ENCODE data around the gene SPDYE3. TPM values are rescaled to one million over a fixed set of nuclear protein-coding genes. Genes with fewer than 3 reads are reported as not detected.
"Not testable (repeated sequence)": the region's sequence is repeated elsewhere in the genome, so short reads cannot be mapped to it uniquely, and the experiment has no call there.

Gene SPDYE3
- total and polyA plus RNA-seq, 2 of the 4 experiments (the other 2 are of a cell fraction), result not detected

DNA sequence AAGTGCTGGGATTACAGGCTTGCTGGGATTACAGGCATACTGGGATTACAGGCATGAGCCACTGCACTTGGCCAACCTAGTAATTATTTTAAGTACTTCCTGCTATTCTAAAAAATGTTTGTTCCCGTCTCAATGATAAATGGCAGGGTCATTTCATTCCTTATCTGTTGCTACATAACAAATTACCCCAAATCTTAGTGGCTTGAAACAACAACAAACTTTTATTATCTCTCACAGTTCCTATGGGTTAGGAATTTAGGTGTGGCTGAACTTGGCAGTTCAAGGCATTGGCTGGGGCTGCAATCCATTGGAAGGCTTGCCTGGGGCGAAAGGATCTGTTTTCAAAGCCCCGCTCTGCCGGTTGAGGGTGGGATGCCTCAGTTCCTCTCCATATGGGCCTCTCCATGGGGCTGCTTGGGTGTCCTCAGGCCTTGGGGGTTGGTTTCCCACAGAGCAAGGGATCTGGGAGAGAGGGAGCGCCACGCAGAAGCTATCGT lies 42.8 kb upstream of the SPDYE3 start:
- DNase-seq; ATAC-seq (ENCODE audit: low read depth): not testable (repeated sequence)

DNA sequence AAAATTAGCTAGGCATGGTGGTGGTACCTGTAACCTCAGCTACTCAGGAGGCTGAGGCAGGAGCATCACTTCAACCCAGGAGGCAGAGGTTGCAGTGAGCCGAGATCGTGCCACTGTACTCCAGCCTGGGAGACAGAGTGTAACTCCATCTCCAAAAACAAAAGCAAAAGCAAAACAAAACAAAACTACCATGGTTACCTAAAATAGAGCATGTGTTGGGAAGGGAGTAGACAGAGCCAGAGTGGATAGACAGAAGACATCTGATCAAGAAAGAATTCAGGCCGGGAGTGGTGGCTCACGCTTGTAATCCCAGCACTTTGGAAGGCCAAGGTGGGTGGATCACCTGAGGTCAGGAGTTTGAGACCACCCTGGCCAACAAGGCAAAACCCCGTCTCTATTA lies 41.7 kb upstream of the SPDYE3 start:
- H3K27me3 ChIP-seq (ENCODE audit: control insufficient read depth, insufficient read depth, low read length); H3K23ac ChIP-seq (ENCODE audit: low read depth, low read length); H3K9me1 ChIP-seq (ENCODE audit: insufficient read depth, low read length); H3K4me3 ChIP-seq (ENCODE audit: insufficient read depth, low read depth, low read length); H2AFZ ChIP-seq (replicated peaks; ENCODE audit: low read length, poor library complexity); H2BK20ac ChIP-seq (ENCODE audit: low read depth, low read length); H4K91ac ChIP-seq (ENCODE audit: insufficient read depth, low read depth, low read length); H3K56ac ChIP-seq (ENCODE audit: extremely low read depth, insufficient read depth, low read length); H3K4ac ChIP-seq (ENCODE audit: low read depth, low read length); DNase-seq; H3K9ac ChIP-seq (ENCODE audit: low read depth, low read length); H4K5ac ChIP-seq (ENCODE audit: low read depth, low read length); H3K4me1 ChIP-seq (ENCODE audit: control insufficient read depth, insufficient read depth, low read length); dilution Hi-C loops (cut with HindIII; ENCODE audit: low sequenced_read_pairs, unreplicated experiment); CTCF ChIA-PET; POLR2A ChIA-PET (ENCODE audit: unreplicated experiment); in situ Hi-C loops (cut with MboI; ENCODE audit: low sequenced_read_pairs); H2BK15ac ChIP-seq (ENCODE audit: low read depth, low read length); H2AK9ac ChIP-seq (replicated peaks; ENCODE audit: low read depth, low read length, poor library complexity); H3K14ac ChIP-seq (replicated peaks; ENCODE audit: low read depth, low read length); H3K18ac ChIP-seq (ENCODE audit: low read depth, low read length); intact Hi-C loops (cut with micrococcal nuclease); H3K4me2 ChIP-seq (ENCODE audit: low read depth, low read length); H2BK120ac ChIP-seq (ENCODE audit: low read depth, low read length); H2AK5ac ChIP-seq (ENCODE audit: low read depth, low read length); H2BK5ac ChIP-seq (ENCODE audit: low read depth, low read length, poor library complexity, severe bottlenecking); H3K27ac ChIP-seq (ENCODE audit: insufficient read depth, low read length); H4K8ac ChIP-seq (ENCODE audit: low read depth in 2 of 2, low read length in 2 of 2); H3K9me3 ChIP-seq (ENCODE audit: control insufficient read depth, insufficient read depth, low read length); BruUV-seq (replicated peaks); H3K36me3 ChIP-seq (ENCODE audit: control insufficient read depth, insufficient read depth, low read length): not testable (repeated sequence)
- H4K20me1 ChIP-seq (ENCODE audit: insufficient read depth, low read length), result peaks cover 36% of the 10 kb centered on the region
- peaks cover 13 to 36% of the 10 kb centered on the region in 2 experiments; a peak in 3 of 4 replicates for H3K79me1 ChIP-seq (ENCODE audit: low read depth in 1 of 2, low read length in 2 of 2)
- WGBS, 2 experiments (ENCODE audit: extremely low coverage in 2 of 2, insufficient read length in 1 of 2), result 83% methylated on average over 2 of the region's 5 CpGs; no CpG with 5 or more reads in 1 of the 2 experiments
- peak; percentile 8; the same call in 1 of the 2 replicates for ATAC-seq (ENCODE audit: low read depth)

More for the DNA sequence above, 42.8 kb upstream of the SPDYE3 start:
- H3K9me3 ChIP-seq (ENCODE audit: control insufficient read depth, insufficient read depth, low read length); H4K8ac ChIP-seq (ENCODE audit: low read depth in 2 of 2, low read length in 2 of 2); H4K91ac ChIP-seq (ENCODE audit: insufficient read depth, low read depth, low read length); H3K27me3 ChIP-seq (ENCODE audit: control insufficient read depth, insufficient read depth, low read length); dilution Hi-C loops (cut with HindIII; ENCODE audit: low sequenced_read_pairs, unreplicated experiment); H3K23ac ChIP-seq (ENCODE audit: low read depth, low read length); H3K56ac ChIP-seq (ENCODE audit: extremely low read depth, insufficient read depth, low read length); H2BK15ac ChIP-seq (ENCODE audit: low read depth, low read length); H3K36me3 ChIP-seq (ENCODE audit: control insufficient read depth, insufficient read depth, low read length); BruUV-seq (replicated peaks); H2AK9ac ChIP-seq (replicated peaks; ENCODE audit: low read depth, low read length, poor library complexity); H3K14ac ChIP-seq (replicated peaks; ENCODE audit: low read depth, low read length); H2AK5ac ChIP-seq (ENCODE audit: low read depth, low read length); H3K9ac ChIP-seq (ENCODE audit: low read depth, low read length); H2BK120ac ChIP-seq (ENCODE audit: low read depth, low read length); H3K4me3 ChIP-seq (ENCODE audit: insufficient read depth, low read depth, low read length); H3K9me1 ChIP-seq (ENCODE audit: insufficient read depth, low read length); H2AFZ ChIP-seq (replicated peaks; ENCODE audit: low read length, poor library complexity); intact Hi-C loops (cut with micrococcal nuclease); H3K18ac ChIP-seq (ENCODE audit: low read depth, low read length); H3K4me1 ChIP-seq (ENCODE audit: control insufficient read depth, insufficient read depth, low read length); H4K5ac ChIP-seq (ENCODE audit: low read depth, low read length); H3K4ac ChIP-seq (ENCODE audit: low read depth, low read length); H2BK5ac ChIP-seq (ENCODE audit: low read depth, low read length, poor library complexity, severe bottlenecking); in situ Hi-C loops (cut with MboI; ENCODE audit: low sequenced_read_pairs); H3K4me2 ChIP-seq (ENCODE audit: low read depth, low read length); H3K27ac ChIP-seq (ENCODE audit: insufficient read depth, low read length); H2BK20ac ChIP-seq (ENCODE audit: low read depth, low read length); CTCF ChIA-PET: not testable (repeated sequence)
- Histone ChIP-seq H3K79me1 (ENCODE audit: low read depth in 1 of 2, low read length in 2 of 2) (peaks cover 13 to 29% of the 10 kb centered on the region in 2 experiments; a peak in 2 of 4 replicates), H4K20me1 (ENCODE audit: insufficient read depth, low read length) (peaks cover 31% of the 10 kb centered on the region)
- 80% methylated on average over 1 of the region's 7 CpGs; no CpG with 5 or more reads in 1 of the 2 experiments for WGBS, 2 experiments (ENCODE audit: extremely low coverage in 2 of 2, insufficient read length in 1 of 2)
- POLR2A ChIA-PET (ENCODE audit: unreplicated experiment), result interaction anchor here (0.6 kb wide), 2 partner anchors 16 to 68 kb away, joined by 3 to 7 read pairs; no protein-coding TSS in a partner anchor
